ENCODE results near the gene RSRC2. TPM values are rescaled to one million over a fixed set of nuclear protein-coding genes. Genes with fewer than 3 reads are reported as not detected.

Gene RSRC2
- total RNA-seq, 1 experiment from 2014 or later = 93.1 TPM

DNA sequence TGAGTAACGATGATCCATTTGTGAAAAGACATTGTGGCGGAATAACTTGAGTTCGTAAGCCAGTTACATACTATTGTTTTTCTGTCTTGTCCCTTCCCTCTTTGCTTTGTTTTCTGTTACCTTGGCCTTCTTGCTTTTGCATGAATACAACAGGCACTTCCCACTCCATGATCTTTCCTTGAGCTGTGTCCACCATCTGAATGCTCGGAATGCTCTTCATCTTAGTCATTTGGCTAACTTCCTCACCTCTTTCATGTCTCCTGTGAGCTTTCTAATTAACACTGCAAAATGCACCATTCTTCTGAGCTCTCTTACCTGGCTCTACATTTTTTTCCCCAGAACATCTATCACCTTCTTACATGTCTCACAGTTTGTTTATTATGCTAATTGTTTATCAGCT lies 10.3 kb upstream of the RSRC2 start (continued):
- TF ChIP-seq, protein P1, sequence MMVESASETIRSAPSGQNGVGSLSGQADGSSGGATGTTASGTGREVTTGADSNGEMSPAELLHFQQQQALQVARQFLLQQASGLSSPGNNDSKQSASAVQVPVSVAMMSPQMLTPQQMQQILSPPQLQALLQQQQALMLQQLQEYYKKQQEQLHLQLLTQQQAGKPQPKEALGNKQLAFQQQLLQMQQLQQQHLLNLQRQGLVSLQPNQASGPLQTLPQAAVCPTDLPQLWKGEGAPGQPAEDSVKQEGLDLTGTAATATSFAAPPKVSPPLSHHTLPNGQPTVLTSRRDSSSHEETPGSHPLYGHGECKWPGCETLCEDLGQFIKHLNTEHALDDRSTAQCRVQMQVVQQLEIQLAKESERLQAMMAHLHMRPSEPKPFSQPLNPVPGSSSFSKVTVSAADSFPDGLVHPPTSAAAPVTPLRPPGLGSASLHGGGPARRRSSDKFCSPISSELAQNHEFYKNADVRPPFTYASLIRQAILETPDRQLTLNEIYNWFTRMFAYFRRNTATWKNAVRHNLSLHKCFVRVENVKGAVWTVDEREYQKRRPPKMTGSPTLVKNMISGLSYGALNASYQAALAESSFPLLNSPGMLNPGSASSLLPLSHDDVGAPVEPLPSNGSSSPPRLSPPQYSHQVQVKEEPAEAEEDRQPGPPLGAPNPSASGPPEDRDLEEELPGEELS (CRISPR knock-in tag; IDR thresholded peaks at IDR 0.05) = no peak
- TF ChIP-seq SOX15 (CRISPR knock-in tag; IDR thresholded peaks at IDR 0.05) = no peak
- TF ChIP-seq HMGXB4 (CRISPR knock-in tag; IDR thresholded peaks at IDR 0.05) = no peak
- no peak for TF ChIP-seq ZBTB43 (CRISPR knock-in tag; IDR thresholded peaks at IDR 0.05)

DNA sequence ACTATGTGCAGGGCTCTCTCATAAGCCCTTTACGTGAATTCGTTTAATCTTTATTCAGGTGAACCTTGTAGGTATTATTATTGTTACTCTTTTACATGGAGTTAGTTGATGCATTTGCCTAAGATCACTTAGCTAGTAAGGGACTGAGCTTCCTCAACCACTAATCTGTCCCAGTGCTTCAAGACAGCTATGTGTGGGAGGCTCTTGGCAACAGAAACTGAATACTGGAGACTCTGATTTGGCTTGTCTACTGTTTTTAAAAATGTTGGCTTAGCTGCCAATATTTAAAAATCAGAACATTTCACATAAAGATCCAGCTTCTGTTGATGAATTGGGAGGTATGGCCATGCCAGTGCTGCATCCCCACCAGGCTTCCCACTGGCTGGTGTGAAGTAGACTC lies 7.1 kb upstream of the RSRC2 start:
- CTCF ChIA-PET = no interaction called here

More for the DNA sequence above, 7.1 kb upstream of the RSRC2 start:
- TF ChIP-seq, protein P2, sequence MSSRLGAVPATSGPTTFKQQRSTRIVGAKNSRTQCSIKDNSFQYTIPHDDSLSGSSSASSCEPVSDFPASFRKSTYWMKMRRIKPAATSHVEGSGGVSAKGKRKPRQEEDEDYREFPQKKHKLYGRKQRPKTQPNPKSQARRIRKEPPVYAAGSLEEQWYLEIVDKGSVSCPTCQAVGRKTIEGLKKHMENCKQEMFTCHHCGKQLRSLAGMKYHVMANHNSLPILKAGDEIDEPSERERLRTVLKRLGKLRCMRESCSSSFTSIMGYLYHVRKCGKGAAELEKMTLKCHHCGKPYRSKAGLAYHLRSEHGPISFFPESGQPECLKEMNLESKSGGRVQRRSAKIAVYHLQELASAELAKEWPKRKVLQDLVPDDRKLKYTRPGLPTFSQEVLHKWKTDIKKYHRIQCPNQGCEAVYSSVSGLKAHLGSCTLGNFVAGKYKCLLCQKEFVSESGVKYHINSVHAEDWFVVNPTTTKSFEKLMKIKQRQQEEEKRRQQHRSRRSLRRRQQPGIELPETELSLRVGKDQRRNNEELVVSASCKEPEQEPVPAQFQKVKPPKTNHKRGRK (CRISPR knock-in tag; IDR thresholded peaks at IDR 0.05; ENCODE audit: borderline replicate concordance) = no peak
- no peak for TF ChIP-seq GTF2I (CRISPR knock-in tag; conservative IDR thresholded peaks at IDR 0.05)
- TF ChIP-seq TEAD4 (CRISPR knock-in tag; IDR thresholded peaks at IDR 0.05) = no peak
- TF ChIP-seq ETV6 (CRISPR knock-in tag; IDR thresholded peaks at IDR 0.05) = no peak
- no peak for TF ChIP-seq RORB (CRISPR knock-in tag; IDR thresholded peaks at IDR 0.05)
- no peak for TF ChIP-seq GRHL2 (CRISPR knock-in tag; IDR thresholded peaks at IDR 0.05; ENCODE audit: insufficient replicate concordance, severe bottlenecking)
- no peak for TF ChIP-seq ARID4B (CRISPR knock-in tag; IDR thresholded peaks at IDR 0.05; ENCODE audit: borderline replicate concordance)
- no peak for TF ChIP-seq RELA (CRISPR knock-in tag; IDR thresholded peaks at IDR 0.05; ENCODE audit: borderline replicate concordance)
- no peak for TF ChIP-seq ZMAT4 (CRISPR knock-in tag; IDR thresholded peaks at IDR 0.05)
- no peak for TF ChIP-seq NFATC4 (CRISPR knock-in tag; IDR thresholded peaks at IDR 0.05)
- Mint-ChIP-seq H3K4me3 (no peak overlapping the region), H3K36me3 (peaks cover 32% of the 10 kb centered on the region), H3K9me3 (no peaks in the 10 kb centered on the region), H3K27ac (no peak overlapping the region), H3K4me1 (no peaks in the 10 kb centered on the region), H3K27me3 (ENCODE audit: low read depth) (no peaks in the 10 kb centered on the region)
- no peak for ATAC-seq
- DNase-seq (ENCODE audit: low spot score) = no peak
- POLR2A ChIA-PET = no interaction called here
